ENCODE data around the gene GDPD3.

Gene GDPD3

DNA sequence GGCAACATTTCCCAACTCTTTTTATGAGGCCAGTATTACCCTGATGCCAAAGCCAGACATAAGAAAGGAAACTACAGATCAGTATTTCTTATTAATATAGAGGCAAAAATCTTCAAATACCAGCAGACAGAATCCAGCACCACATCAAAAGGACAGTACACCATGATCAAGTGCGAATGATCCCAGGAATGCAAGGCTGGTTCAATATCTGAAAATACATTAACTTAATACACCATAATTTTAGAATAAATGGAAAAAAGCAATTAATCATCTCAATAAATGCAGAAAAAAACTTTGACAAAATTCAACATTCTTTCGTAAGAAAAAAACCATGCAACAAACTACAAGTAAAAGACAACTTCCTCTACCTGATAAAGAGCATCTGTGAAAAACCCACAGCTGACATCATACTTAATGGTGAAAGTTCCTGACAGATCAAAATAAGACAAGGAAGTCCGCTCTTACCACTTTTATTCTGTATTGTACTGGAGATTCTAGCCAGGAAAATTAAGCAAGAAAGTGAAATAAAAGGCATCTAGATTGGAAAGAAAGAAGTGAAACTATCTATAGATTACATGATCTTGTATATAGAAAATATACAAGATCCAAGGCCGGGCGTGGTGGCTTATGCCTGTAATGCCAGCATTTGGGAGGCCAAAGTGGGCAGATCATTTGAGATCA is 36.1 kb upstream of the GDPD3 start:
- H3K27me3 ChIP-seq = no peaks in the 10 kb centered on the region
- H3K9me3 ChIP-seq = no peaks in the 10 kb centered on the region
- H3K27ac ChIP-seq = peak overlapping the region; percentile 83
- no peaks in the 10 kb centered on the region for H3K36me3 ChIP-seq
- TF ChIP-seq, protein P1, sequence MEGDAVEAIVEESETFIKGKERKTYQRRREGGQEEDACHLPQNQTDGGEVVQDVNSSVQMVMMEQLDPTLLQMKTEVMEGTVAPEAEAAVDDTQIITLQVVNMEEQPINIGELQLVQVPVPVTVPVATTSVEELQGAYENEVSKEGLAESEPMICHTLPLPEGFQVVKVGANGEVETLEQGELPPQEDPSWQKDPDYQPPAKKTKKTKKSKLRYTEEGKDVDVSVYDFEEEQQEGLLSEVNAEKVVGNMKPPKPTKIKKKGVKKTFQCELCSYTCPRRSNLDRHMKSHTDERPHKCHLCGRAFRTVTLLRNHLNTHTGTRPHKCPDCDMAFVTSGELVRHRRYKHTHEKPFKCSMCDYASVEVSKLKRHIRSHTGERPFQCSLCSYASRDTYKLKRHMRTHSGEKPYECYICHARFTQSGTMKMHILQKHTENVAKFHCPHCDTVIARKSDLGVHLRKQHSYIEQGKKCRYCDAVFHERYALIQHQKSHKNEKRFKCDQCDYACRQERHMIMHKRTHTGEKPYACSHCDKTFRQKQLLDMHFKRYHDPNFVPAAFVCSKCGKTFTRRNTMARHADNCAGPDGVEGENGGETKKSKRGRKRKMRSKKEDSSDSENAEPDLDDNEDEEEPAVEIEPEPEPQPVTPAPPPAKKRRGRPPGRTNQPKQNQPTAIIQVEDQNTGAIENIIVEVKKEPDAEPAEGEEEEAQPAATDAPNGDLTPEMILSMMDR (IDR thresholded peaks at IDR 0.05) = no peak
- H3K4me3 ChIP-seq (ENCODE audit: low read depth in 1 of 2, low read length in 1 of 2) = peak overlapping the region; percentile 17 to 41
- peaks cover 55 to 61% of the 10 kb centered on the region in 2 experiments for H3K4me1 ChIP-seq (ENCODE audit: control insufficient read depth in 1 of 2, insufficient read depth in 1 of 2, low read depth in 1 of 2, low read length in 1 of 2)

- Histone ChIP-seq H3K27ac (peak overlapping the region; percentile 83), H3K4me3 (ENCODE audit: low read depth in 1 of 2, low read length in 1 of 2) (no peak overlapping the region), H3K4me1 (ENCODE audit: control insufficient read depth in 1 of 2, insufficient read depth in 1 of 2, low read depth in 1 of 2, low read length in 1 of 2) (peaks cover 60 to 66% of the 10 kb centered on the region in 2 experiments), H3K36me3 (no peaks in the 10 kb centered on the region), H3K9me3 (no peaks in the 10 kb centered on the region), H3K27me3 (no peaks in the 10 kb centered on the region)
- TF ChIP-seq, protein P1 (IDR thresholded peaks at IDR 0.05) = no peak
Observed at GRCh38 chr16:30147843-30148510, 34.6 kb upstream of the GDPD3 start.

- Histone ChIP-seq H3K4me1 (ENCODE audit: control insufficient read depth in 1 of 2, insufficient read depth in 1 of 2, low read depth in 1 of 2, low read length in 1 of 2) (peaks cover 71 to 77% of the 10 kb centered on the region in 2 experiments), H3K9me3 (no peaks in the 10 kb centered on the region), H3K4me3 (ENCODE audit: low read depth in 1 of 2, low read length in 1 of 2) (no peak overlapping the region), H3K27ac (no peak overlapping the region), H3K27me3 (no peaks in the 10 kb centered on the region), H3K36me3 (no peaks in the 10 kb centered on the region)
- TF ChIP-seq, protein P1 (IDR thresholded peaks at IDR 0.05) = no peak
Observed at GRCh38 chr16:30145657-30146056, 32.3 kb upstream of the GDPD3 start.

GRCh38 chr16:30144917-30145316 is 31.6 kb upstream of the GDPD3 start:
- Histone ChIP-seq H3K27me3 (no peaks in the 10 kb centered on the region), H3K27ac (no peak overlapping the region), H3K36me3 (no peaks in the 10 kb centered on the region), H3K9me3 (no peaks in the 10 kb centered on the region), H3K4me3 (ENCODE audit: low read depth in 1 of 2, low read length in 1 of 2) (no peak overlapping the region), H3K4me1 (ENCODE audit: control insufficient read depth in 1 of 2, insufficient read depth in 1 of 2, low read depth in 1 of 2, low read length in 1 of 2) (peaks cover 71 to 77% of the 10 kb centered on the region in 2 experiments)
- TF ChIP-seq, protein P1 (IDR thresholded peaks at IDR 0.05) = no peak

- H3K4me1 ChIP-seq (ENCODE audit: control insufficient read depth in 1 of 2, insufficient read depth in 1 of 2, low read depth in 1 of 2, low read length in 1 of 2) = peaks cover 71 to 77% of the 10 kb centered on the region in 2 experiments
- TF ChIP-seq, protein P1 (IDR thresholded peaks at IDR 0.05) = no peak
- H3K4me3 ChIP-seq (ENCODE audit: low read depth in 1 of 2, low read length in 1 of 2) = no peak overlapping the region
- H3K27me3 ChIP-seq = no peaks in the 10 kb centered on the region
- H3K36me3 ChIP-seq = no peaks in the 10 kb centered on the region
- H3K9me3 ChIP-seq = no peaks in the 10 kb centered on the region
- no peak overlapping the region for H3K27ac ChIP-seq
Observed at GRCh38 chr16:30144017-30144416, 30.7 kb upstream of the GDPD3 start.

Data from neutrophil (primary cell).